ENCODE measurements around the gene ZNF608.

DNA sequence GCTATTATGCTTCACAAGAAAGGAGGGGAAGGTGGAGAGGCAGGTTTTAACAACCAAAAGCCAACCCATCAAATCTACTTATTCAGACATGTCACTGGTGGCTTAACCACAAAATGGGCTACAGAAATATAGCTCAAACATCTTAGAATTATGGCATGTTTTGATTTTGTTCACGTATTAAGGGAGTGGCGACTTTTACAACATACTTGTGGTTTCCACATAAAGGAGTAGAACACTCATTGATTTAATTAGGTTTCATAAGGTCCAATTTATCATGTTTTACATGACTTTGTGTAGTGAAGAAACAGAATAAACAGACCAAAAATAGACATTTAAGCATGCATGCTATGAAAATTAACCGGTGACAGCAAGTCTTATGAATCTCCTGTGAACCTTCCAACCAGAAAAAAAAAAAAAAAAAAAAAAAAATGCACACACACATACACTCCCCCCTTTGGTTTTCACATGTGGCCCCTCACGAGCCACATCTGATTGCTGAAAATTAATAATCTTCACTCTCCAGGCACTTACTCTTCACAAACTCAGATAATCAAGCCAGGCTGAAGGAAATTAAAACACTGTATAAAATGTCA lies 5.4 kb downstream of the ZNF608 start:
- TF ChIP-seq POLR2A (IDR thresholded peaks at IDR 0.05; ENCODE audit: extremely low read depth, insufficient read length) = no peak
- TF ChIP-seq, protein P1, sequence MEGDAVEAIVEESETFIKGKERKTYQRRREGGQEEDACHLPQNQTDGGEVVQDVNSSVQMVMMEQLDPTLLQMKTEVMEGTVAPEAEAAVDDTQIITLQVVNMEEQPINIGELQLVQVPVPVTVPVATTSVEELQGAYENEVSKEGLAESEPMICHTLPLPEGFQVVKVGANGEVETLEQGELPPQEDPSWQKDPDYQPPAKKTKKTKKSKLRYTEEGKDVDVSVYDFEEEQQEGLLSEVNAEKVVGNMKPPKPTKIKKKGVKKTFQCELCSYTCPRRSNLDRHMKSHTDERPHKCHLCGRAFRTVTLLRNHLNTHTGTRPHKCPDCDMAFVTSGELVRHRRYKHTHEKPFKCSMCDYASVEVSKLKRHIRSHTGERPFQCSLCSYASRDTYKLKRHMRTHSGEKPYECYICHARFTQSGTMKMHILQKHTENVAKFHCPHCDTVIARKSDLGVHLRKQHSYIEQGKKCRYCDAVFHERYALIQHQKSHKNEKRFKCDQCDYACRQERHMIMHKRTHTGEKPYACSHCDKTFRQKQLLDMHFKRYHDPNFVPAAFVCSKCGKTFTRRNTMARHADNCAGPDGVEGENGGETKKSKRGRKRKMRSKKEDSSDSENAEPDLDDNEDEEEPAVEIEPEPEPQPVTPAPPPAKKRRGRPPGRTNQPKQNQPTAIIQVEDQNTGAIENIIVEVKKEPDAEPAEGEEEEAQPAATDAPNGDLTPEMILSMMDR (IDR thresholded peaks at IDR 0.05; ENCODE audit: low read depth, low read length) = no peak
- TF ChIP-seq MAX (IDR thresholded peaks at IDR 0.05; ENCODE audit: low read depth, low read length) = no peak
- TF ChIP-seq MYC (IDR thresholded peaks at IDR 0.05; ENCODE audit: low read depth, low read length) = no peak
